ENCODE measurements around the gene PLEKHH1.

GRCh38 chr14:67513631-67514108, 19.4 kb upstream of the PLEKHH1 start:
- TF ChIP-seq, protein P1, sequence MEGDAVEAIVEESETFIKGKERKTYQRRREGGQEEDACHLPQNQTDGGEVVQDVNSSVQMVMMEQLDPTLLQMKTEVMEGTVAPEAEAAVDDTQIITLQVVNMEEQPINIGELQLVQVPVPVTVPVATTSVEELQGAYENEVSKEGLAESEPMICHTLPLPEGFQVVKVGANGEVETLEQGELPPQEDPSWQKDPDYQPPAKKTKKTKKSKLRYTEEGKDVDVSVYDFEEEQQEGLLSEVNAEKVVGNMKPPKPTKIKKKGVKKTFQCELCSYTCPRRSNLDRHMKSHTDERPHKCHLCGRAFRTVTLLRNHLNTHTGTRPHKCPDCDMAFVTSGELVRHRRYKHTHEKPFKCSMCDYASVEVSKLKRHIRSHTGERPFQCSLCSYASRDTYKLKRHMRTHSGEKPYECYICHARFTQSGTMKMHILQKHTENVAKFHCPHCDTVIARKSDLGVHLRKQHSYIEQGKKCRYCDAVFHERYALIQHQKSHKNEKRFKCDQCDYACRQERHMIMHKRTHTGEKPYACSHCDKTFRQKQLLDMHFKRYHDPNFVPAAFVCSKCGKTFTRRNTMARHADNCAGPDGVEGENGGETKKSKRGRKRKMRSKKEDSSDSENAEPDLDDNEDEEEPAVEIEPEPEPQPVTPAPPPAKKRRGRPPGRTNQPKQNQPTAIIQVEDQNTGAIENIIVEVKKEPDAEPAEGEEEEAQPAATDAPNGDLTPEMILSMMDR (IDR thresholded peaks at IDR 0.05): no peak
- no peak for TF ChIP-seq POLR2A (IDR thresholded peaks at IDR 0.05)

Measured in testis (tissue), 2 donors.